ENCODE measurements around the gene IL17C. TPM values are rescaled to one million over a fixed set of nuclear protein-coding genes. Genes with fewer than 3 reads are reported as not detected.

The IL17C gene
- total RNA-seq, 4 donors from 2014 or later = not detected

DNA sequence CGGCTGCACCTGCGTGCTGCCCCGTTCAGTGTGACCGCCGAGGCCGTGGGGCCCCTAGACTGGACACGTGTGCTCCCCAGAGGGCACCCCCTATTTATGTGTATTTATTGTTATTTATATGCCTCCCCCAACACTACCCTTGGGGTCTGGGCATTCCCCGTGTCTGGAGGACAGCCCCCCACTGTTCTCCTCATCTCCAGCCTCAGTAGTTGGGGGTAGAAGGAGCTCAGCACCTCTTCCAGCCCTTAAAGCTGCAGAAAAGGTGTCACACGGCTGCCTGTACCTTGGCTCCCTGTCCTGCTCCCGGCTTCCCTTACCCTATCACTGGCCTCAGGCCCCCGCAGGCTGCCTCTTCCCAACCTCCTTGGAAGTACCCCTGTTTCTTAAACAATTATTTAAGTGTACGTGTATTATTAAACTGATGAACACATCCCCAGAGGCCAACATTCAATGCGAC is 1.7 kb downstream of the IL17C start:
- Histone ChIP-seq H3K27me3 (peaks cover 0 to 9% of the 10 kb centered on the region in 2 donors), H3K36me3 (no peaks in the 10 kb centered on the region), H3K4me3 (no peak overlapping the region), H3K4me1 (peaks cover 0 to 1% of the 10 kb centered on the region in 2 donors), H3K9me3 (no peaks in the 10 kb centered on the region), H3K27ac (no peak overlapping the region)
- TF ChIP-seq POLR2A (IDR thresholded peaks at IDR 0.05) = no peak
- TF ChIP-seq, protein P1, sequence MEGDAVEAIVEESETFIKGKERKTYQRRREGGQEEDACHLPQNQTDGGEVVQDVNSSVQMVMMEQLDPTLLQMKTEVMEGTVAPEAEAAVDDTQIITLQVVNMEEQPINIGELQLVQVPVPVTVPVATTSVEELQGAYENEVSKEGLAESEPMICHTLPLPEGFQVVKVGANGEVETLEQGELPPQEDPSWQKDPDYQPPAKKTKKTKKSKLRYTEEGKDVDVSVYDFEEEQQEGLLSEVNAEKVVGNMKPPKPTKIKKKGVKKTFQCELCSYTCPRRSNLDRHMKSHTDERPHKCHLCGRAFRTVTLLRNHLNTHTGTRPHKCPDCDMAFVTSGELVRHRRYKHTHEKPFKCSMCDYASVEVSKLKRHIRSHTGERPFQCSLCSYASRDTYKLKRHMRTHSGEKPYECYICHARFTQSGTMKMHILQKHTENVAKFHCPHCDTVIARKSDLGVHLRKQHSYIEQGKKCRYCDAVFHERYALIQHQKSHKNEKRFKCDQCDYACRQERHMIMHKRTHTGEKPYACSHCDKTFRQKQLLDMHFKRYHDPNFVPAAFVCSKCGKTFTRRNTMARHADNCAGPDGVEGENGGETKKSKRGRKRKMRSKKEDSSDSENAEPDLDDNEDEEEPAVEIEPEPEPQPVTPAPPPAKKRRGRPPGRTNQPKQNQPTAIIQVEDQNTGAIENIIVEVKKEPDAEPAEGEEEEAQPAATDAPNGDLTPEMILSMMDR (IDR thresholded peaks at IDR 0.05) = no peak
- DNase-seq = no peak
- intact Hi-C loops (cut with DNase I; ENCODE audit: low total_unique reads) = no loop called here

DNA sequence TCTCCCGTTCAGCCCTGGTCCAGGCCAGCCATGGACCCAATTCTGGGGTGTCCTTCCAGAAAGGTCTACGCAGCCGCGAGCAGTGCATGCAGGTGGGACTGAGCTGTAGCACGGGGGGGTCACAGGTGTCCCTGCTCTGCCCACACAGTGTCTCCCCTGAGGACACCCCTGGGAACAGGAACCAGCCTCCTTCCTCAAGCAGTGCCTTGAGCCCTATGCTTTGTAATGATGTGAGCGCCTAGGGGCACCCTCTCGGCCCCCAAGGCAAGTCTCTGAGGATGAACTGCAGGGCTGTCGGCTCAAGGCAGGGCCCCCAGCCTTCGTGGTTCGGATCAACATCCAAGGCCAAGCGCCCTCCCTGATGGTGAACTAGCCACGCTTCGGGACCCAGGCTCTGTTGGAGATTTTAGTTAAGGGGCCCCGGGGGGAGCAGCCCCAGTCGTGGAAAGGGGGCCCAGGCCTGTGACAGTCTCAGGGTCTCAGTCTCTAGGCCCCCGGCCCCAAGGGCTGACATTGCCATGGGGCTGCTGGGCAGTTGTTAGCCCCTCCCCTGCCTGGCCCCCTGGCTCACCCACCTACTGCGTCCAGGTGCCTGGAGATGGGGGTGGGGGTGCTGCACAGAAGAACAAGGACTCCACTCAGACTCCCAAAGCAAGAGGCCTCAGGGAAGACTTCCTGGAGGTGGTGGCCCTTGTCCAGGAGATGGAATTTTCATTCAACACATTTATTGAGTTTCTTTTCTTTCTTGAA is 2.3 kb downstream of the IL17C start:
- H3K4me3 ChIP-seq = no peak overlapping the region
- no peaks in the 10 kb centered on the region for H3K9me3 ChIP-seq
- H3K27ac ChIP-seq = no peak overlapping the region
- no peak for DNase-seq
- H3K36me3 ChIP-seq = no peaks in the 10 kb centered on the region
- intact Hi-C loops (cut with DNase I; ENCODE audit: low total_unique reads) = no loop called here
- TF ChIP-seq, protein P1 (IDR thresholded peaks at IDR 0.05) = no peak
- no peak for TF ChIP-seq POLR2A (IDR thresholded peaks at IDR 0.05)
- peaks cover 0 to 9% of the 10 kb centered on the region in 2 donors for H3K27me3 ChIP-seq
- H3K4me1 ChIP-seq = no peaks in the 10 kb centered on the region

DNA sequence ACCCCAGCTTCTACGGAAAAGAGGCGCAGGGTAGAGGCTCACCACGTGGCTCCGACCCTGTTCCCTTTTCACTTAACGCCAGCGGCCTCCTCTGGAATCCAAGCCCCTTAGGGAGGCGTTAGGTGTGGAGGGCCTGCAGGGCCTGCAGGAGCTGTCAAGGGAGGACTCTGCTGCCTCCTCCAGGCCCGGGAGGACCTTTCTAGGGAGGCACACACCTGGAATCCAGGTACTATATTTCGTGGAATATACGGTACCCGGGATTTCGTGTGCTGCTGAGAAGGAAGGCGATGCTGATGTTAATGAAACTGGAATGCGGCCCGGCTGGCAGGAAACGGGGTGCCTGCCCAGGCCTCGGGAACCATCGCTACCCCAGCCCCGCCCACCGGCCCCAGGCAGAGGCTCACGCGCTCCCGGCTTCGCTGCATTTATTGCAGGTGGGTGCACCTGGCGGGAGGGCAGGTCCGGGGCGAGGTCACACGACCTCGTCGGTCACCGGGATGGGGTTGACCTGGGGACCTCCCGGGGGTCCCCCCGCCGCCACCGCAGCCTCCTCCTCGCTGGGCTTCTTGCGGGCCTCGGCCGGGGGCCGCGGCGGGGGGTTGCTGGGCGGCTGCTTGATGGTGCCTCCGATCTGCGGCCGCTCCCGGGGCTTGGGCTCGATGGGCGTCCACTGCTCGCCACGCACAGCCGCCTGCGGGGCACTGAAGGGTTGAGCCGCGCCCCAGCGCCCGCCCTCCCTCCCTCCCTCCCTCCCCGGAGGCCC is 4.7 kb downstream of the IL17C start:
- intact Hi-C loops (cut with DNase I; ENCODE audit: low total_unique reads) = no loop called here
- no peak for DNase-seq
- Histone ChIP-seq H3K4me1 (no peaks in the 10 kb centered on the region), H3K9me3 (no peaks in the 10 kb centered on the region), H3K27me3 (peaks cover 0 to 6% of the 10 kb centered on the region in 2 donors), H3K4me3 (no peak overlapping the region), H3K27ac (no peak overlapping the region), H3K36me3 (no peaks in the 10 kb centered on the region)
- TF ChIP-seq POLR2A (IDR thresholded peaks at IDR 0.05) = no peak
- TF ChIP-seq, protein P1 (IDR thresholded peaks at IDR 0.05) = no peak

DNA sequence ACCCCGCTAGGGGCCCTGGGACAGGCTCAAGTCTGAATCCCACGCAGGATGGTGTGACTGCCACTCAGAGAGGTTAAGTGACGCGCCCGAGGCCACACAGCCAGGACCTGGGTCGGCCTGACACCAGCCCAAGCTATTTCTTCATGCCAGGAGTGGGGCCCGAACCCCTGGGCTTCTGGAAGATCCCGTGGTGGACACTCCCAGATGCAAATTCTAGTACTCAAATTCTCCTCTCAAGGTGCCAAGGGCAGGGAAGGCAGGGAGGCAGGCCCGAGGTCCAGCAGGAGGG is 5.2 kb downstream of the IL17C start:
- Histone ChIP-seq H3K4me3 (no peak overlapping the region), H3K4me1 (no peaks in the 10 kb centered on the region)

More for the DNA sequence above, 5.2 kb downstream of the IL17C start:
- no peaks in the 10 kb centered on the region for H3K9me3 ChIP-seq
- intact Hi-C loops (cut with DNase I; ENCODE audit: low total_unique reads) = no loop called here
- no peak for DNase-seq
- H3K27ac ChIP-seq = no peak overlapping the region
- H3K27me3 ChIP-seq = peaks cover 0 to under 1% of the 10 kb centered on the region in 2 donors
- H3K36me3 ChIP-seq = no peaks in the 10 kb centered on the region
- TF ChIP-seq, protein P1 (IDR thresholded peaks at IDR 0.05) = no peak

All from uterus (tissue), 4 donors.